Activated CD8-positive, alpha-beta memory T cell treated with anti-CD3 and anti-CD28 coated beads, Interleukin-2, amount 50 U/mL, for 24 hours (primary cell): ENCODE data around the gene ATP13A3.
"Not testable (repeated sequence)": the region's sequence is repeated elsewhere in the genome, so short reads cannot be mapped to it uniquely, and the experiment has no call there.

ENCODE experiments used
- DNase-seq: peaks from one replicate; pipeline ENCODE4 v3.0.0-alpha.2; 2020; ENCODE audit errors: extremely low read depth

ATP13A3 gene

GRCh38 chr3:194499516-194499915, 12.7 kb upstream of the ATP13A3 start:
- DNase-seq = not testable (repeated sequence)

DNA sequence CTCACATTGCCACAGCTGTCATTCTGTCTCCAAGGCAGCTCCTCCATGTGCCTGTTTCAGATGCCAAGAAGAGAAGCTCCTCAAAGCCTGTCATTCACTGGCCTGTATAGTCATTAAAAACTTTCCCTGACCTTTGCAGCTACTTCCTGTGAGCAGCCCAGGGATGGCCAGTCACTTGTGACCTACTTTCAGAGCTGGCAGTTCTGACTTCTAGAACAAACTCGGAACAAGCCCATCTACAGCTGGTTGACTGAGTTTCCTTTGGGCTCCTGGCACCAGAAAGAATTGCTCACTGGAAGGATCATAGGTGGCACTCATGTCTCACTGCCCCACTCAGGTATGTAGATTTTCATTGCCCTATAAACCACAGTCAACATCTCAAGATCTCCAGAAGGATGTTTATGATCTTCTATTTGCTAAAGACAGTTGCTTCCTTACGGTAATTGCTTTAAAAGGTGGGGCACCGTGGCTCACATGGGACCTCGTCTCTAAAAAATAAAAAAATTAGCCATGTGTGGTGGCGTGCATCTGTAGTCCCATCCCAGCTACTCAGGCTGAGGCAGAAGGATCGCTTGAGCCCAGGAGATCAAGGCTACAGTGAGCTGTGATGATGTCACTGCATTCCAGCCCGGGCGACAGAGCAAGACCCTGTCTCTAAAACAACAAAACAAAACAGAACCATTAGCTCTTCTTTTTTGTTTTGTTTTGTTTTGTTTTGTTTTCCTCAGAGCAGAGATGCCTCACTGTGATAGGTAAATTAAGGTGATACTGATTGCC, 11.2 kb upstream of the ATP13A3 start:
- no peak for DNase-seq

GRCh38 chr3:194496217-194496919, 9.6 kb upstream of the ATP13A3 start:
- no peak for DNase-seq

GRCh38 chr3:194494951-194495374, 8.2 kb upstream of the ATP13A3 start:
- DNase-seq = no peak

DNA sequence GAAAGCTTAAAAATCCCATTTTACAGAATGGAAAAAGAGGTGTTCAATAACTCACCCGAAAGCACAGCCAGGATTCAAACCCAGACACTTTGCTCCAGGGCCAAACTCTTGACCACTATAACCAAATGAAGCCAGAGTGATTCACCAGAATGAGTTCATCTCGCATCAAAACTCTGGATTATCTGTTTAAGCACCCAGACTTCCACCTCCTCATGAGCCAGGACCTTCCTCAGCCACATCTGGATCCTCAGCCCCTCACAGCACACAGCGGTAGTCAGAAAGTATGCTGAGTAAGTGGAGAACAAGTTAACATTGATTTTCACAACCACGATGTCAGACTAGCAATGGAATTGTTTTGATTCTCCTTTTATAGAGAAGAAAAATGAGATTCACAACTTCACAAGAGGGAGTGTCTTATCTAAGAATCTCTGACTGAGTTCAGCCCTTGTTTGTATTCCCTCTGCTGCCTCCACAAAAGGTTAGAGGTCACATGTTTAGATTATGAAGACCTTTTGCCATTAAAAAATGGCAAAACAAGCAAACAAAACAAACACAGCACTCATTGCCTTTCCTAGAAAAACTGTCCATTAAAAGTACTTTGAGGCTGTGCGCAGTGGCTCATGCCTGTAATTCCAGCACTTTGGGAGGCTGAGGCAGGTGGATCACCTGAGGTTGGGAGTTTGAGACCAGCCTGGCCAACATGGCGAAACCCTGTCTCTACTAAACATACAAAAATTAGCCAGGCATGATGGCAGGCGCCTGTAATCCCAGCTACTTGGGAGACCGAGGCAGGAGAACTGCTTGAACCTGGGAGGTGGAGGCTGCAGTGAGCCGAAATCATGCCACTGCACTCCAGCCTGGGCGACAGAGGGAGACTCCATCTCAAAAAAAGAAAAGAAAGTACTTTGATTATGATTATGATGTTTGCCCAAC, 7.5 kb upstream of the ATP13A3 start:
- not testable (repeated sequence) for DNase-seq

DNA sequence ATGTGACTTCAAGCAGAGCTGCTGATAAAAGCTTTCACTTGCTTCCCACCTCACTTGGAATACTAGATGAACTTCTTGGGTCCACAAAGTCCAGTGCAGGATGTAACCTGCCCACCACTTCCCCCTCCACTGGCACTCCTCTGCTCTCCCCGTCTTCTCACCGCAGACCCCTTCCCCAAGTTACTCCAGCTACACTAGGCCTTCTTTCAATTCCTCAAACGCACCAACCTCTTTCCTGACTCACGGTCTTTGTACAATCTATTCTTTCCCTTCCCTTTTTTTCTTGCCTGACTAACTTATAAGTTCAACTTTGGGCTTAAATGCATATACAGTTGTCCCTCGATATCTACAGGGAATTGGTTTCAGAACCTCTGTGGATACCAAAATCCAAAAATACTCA, 5.2 kb upstream of the ATP13A3 start:
- DNase-seq = no peak

DNA sequence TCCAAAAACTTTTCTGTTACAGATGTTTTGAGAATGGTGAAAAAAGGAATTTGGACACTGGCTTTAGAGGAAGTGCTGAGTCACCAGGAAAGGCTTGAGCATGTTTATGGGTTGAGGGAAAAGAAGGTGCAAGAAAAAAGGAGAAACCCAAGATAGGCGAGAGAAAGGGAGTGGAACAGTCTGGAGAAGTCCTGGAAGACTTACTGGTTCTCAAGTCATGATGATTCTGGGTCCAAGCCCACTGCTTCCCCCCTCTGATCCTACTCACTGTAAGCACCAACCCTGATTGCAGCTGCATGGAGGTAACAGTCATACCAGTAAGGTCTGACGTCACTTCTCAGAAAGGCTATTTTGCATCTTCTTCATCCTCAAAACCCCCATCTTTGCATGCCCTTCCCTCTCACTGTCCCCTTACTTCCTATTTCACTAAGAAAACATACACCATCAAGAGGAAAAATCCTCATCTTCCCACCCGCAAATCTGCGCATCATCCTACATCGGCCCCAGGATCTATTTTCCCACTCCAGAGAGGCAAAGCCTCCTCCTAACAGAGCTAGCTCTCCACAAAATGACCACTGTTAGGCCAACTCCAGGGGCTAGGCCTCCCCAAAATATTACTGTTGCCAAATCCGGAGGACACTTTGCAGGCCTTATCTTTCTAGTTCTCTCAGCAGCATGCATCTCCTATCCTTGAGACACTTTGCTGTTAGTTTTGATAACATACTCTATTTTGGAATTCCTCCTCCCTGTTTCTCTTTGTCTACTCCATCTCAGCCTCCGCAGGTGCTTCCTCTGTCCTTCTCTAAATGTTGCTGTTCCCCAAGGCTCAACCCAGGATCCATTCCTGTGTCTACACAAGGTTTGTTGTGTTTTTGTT, 3.2 kb upstream of the ATP13A3 start:
- no peak for DNase-seq

DNA sequence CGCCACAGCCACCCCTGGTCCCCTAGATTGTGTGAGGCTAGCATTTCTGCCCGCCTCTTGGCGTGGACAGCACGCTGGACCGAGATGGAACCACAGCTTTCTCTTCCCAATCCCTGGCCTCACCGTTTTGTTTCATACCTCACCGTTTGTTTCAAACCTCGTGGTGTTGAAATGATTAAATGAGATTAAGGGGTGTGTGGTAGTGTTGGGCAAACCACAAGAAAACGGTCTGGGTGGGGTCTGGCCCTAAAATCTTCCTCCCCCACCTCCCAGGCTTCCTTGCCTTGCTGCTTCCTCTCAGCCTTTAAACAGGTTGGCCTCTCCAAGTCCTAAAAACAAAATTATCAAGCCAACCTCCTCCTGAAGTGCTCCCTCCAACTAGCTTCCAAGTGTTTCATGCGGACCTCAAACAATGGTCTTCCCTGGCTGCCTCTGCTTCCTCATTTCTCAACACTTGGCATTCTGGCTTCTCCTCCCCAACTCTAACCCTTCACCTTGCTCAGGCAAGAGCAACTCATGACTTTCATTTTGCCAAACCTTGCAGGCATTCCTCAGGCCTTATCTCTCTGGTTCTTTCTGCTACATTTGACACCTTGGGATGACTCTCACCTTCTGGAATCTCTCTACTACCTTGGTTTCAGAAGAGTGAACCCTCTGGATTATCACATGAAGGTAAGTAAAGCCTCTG, 1.4 kb upstream of the ATP13A3 start:
- DNase-seq = no peak

- no peak for DNase-seq
These were observed 670 bp upstream of the ATP13A3 start for GRCh38 chr3:194487289-194488054.

- no peak for DNase-seq
These were observed 792 bp downstream of the ATP13A3 start for GRCh38 chr3:194485881-194486539.

DNA sequence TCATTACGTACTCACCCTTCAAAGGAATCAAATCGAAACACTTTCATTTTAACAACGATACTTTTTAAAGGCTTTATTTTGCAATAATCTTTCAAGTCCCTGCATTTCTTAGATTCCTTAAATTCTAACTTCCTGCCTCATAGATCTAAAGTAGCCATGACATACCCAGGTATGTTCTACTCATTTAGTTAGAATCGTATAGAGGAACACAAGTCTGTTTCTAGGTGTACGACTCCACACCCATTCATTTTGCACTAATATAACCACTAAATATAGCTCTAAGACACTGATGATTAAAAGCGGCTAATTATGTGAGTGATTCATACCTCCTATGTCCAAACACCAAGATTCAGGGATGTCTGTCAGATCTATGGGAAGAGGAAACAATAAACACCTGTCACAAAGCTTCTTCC, 1.3 kb downstream of the ATP13A3 start:
- no peak for DNase-seq

GRCh38 chr3:194484614-194485013, 2.2 kb downstream of the ATP13A3 start:
- no peak for DNase-seq

GRCh38 chr3:194483850-194484249, 3.0 kb downstream of the ATP13A3 start:
- no peak for DNase-seq

- not testable (repeated sequence) for DNase-seq
These were observed 4.0 kb downstream of the ATP13A3 start for GRCh38 chr3:194482830-194483229.

DNA sequence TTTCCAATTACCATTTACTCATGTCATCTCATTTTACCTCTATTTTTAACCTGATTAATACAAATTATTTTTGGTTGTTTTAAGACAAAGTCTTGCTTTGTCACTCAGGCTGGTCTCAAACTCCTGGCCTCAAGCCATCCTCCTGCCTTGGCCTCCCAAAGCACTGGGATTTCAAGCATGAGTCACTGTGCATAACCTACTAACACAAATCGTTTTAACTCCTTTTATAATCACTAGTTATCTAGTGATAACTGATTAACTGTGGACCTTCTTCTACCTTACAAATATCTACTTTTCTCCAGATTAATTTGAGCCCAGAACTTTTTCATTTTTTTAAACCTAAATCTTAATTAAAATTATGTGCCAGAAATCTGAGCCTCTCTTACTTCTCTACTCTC, 4.6 kb downstream of the ATP13A3 start:
- DNase-seq = no peak

DNA sequence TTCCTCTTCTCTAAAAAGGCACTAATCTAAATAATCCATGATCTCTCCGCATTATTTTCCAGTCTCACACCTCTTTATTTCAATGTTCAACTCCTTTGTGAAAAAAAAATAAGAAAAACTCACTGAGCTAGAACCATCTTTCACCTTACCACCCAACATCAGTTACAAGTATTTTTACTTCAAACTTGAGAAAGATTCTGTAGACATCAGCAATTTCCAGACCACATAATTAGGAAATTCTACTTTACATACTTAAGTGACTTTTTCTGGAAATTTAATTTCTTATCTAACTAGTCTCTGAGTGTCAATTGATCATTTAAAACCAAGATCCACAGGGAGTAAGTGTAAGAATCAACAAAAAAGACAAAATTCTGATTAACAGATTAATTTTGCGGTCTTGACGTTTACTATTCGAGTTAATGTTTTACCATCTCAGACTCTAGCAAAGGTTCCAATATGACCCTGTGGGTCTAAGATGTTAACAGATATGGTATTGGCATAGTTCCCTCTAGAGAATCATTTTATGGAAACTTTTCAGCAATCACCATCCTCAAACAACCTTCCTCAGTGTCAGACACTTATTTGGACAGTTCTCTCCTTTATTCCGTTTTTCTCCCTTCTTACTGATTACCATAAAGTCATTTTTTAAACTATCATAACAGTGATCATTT, 5.1 kb downstream of the ATP13A3 start:
- no peak for DNase-seq

DNA sequence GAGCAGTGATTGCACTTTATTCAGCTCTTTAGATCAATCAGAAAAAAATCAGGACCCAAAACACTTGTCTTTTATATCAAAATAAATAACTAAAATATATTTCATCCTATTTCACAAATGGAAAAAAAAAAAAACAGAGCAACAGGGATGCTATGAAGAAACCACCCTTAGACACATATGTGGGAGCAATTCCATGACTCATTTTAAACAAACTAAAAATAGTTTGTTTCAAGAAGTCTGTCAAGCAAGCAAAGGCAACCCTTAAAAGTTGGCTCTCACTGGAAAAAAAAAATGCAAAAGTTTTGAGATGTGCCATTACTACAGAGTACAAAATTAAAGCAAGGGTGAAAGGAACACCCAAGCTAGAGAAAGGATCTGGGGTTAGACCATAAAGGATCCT, 5.7 kb downstream of the ATP13A3 start:
- no peak for DNase-seq

GRCh38 chr3:194476784-194477183, 10.0 kb downstream of the ATP13A3 start:
- no peak for DNase-seq

DNA sequence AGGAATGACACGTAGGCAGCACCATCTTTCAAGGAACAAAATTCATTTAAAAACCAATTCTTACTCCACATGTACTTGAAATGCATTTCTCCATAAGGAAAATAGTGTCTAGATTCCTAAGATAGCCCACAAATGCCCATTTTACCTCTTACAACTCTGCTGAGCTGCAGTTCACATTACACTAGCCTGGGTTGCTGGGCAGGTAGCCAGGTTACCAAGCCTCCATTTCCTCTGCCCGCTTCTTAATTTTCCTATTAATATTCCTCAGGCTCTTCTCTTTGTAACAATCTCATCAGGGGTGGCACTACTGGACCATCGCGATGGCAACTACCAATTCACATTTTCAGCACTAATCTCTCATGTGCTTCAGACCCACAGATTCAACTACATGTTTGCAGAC, 10.8 kb downstream of the ATP13A3 start:
- no peak for DNase-seq
